Activated T-cell treated with anti-CD3 and anti-CD28 coated beads, Interleukin-2, amount 50 U/mL, for 72 hours (primary cell): ENCODE results near the gene ACTL8. TPM values are rescaled to one million over a fixed set of nuclear protein-coding genes. Genes with fewer than 3 reads are reported as not detected.

Experiments
- ATAC-seq, 2 donors: fragments of 150-1000 bp; cut with Tn5 transposase; replicated peaks in 1 of 2; 2 replicates each; pipeline ENCODE4 v1.10.0; 2021; ENCODE audit warnings: moderate library complexity in 2 of 2, mild to moderate bottlenecking in 1 of 2
- DNase-seq, 2 donors: peaks; one replicate each; pipeline ENCODE4 v3.0.0; 2021 to 2022; ENCODE audit warnings: mixed read lengths in 1 of 2
- H3K27ac Mint-ChIP-seq: one replicate; pipeline ENCODE4 v1.8.0; 2022; ENCODE audit warnings: mild to moderate bottlenecking, moderate library complexity, mixed read lengths
- H3K27me3 Mint-ChIP-seq: one replicate; pipeline ENCODE4 v1.8.0; 2022; ENCODE audit warnings: low read depth, mixed read lengths
- H3K36me3 Mint-ChIP-seq, 2 donors: one replicate each; pipeline ENCODE4 v1.8.0; 2022; ENCODE audit warnings: mixed read lengths in 2 of 2, mild to moderate bottlenecking in 1 of 2; ENCODE audit not compliant: insufficient read depth in 2 of 2
- H3K4me1 Mint-ChIP-seq: one replicate; pipeline ENCODE4 v1.8.0; 2022; ENCODE audit warnings: low read depth, mixed read lengths
- H3K4me3 Mint-ChIP-seq, 2 donors: one replicate each; pipeline ENCODE4 v1.8.0; 2022; ENCODE audit warnings: mild to moderate bottlenecking in 2 of 2, mixed read lengths in 2 of 2, moderate library complexity in 2 of 2
- H3K9me3 Mint-ChIP-seq, 2 donors: one replicate each; pipeline ENCODE4 v1.8.0; 2022; ENCODE audit warnings: mixed read lengths in 2 of 2
- total RNA-seq, 2 donors: library from RNA; stranded (reverse); gene quantifications; one replicate each; pipeline ENCODE4 v1.2.3, GENCODE V29; 2022

ACTL8 gene
- total RNA-seq, 2 donors from 2014 or later = not detected

GRCh38 chr1:17764591-17764990 lies 9.5 kb downstream of the ACTL8 start:
- H3K4me1 Mint-ChIP-seq = no peaks in the 10 kb centered on the region
- peaks cover 6% of the 10 kb centered on the region for H3K27me3 Mint-ChIP-seq
- ATAC-seq = no peak
- no peak overlapping the region for H3K27ac Mint-ChIP-seq
- H3K9me3 Mint-ChIP-seq = peaks cover 5 to 9% of the 10 kb centered on the region in 2 donors
- no peak for DNase-seq
- no peak overlapping the region for H3K4me3 Mint-ChIP-seq
- H3K36me3 Mint-ChIP-seq = peaks cover 5 to 7% of the 10 kb centered on the region in 2 donors

- DNase-seq (no peak), ATAC-seq (no peak)
- Mint-ChIP-seq H3K4me3 (no peak overlapping the region), H3K9me3 (peaks cover under 1 to 1% of the 10 kb centered on the region in 2 donors), H3K27me3 (peaks cover 6% of the 10 kb centered on the region), H3K27ac (no peak overlapping the region), H3K4me1 (no peaks in the 10 kb centered on the region), H3K36me3 (peaks cover 0 to 1% of the 10 kb centered on the region in 2 donors)
These were observed 10.6 kb downstream of the ACTL8 start for GRCh38 chr1:17765444-17766411.

- no peak for DNase-seq
- no peaks in the 10 kb centered on the region for H3K4me1 Mint-ChIP-seq
- H3K4me3 Mint-ChIP-seq = no peak overlapping the region
- H3K36me3 Mint-ChIP-seq = no peaks in the 10 kb centered on the region
- peaks cover 6% of the 10 kb centered on the region for H3K27me3 Mint-ChIP-seq
- no peak for ATAC-seq
- no peaks in the 10 kb centered on the region for H3K9me3 Mint-ChIP-seq
- no peak overlapping the region for H3K27ac Mint-ChIP-seq
These were observed 13.6 kb downstream of the ACTL8 start for GRCh38 chr1:17768651-17769241.

GRCh38 chr1:17770983-17771382 lies 15.8 kb downstream of the ACTL8 start:
- no peak overlapping the region for H3K27ac Mint-ChIP-seq
- DNase-seq = no peak
- H3K27me3 Mint-ChIP-seq = peaks cover 6% of the 10 kb centered on the region
- ATAC-seq = no peak
- H3K36me3 Mint-ChIP-seq = no peaks in the 10 kb centered on the region
- no peak overlapping the region for H3K4me3 Mint-ChIP-seq
- no peaks in the 10 kb centered on the region for H3K4me1 Mint-ChIP-seq
- no peaks in the 10 kb centered on the region for H3K9me3 Mint-ChIP-seq

GRCh38 chr1:17772615-17773212 lies 17.6 kb downstream of the ACTL8 start:
- no peaks in the 10 kb centered on the region for H3K36me3 Mint-ChIP-seq
- DNase-seq (no peak), ATAC-seq (no peak)
- no peak overlapping the region for H3K4me3 Mint-ChIP-seq
- H3K4me1 Mint-ChIP-seq = no peaks in the 10 kb centered on the region
- no peaks in the 10 kb centered on the region for H3K9me3 Mint-ChIP-seq
- no peak overlapping the region for H3K27ac Mint-ChIP-seq
- H3K27me3 Mint-ChIP-seq = no peaks in the 10 kb centered on the region

GRCh38 chr1:17773591-17774326 lies 18.6 kb downstream of the ACTL8 start:
- Mint-ChIP-seq H3K9me3 (no peaks in the 10 kb centered on the region), H3K27ac (no peak overlapping the region), H3K27me3 (no peaks in the 10 kb centered on the region), H3K4me3 (no peak overlapping the region), H3K4me1 (no peaks in the 10 kb centered on the region), H3K36me3 (no peaks in the 10 kb centered on the region)
- DNase-seq (no peak), ATAC-seq (no peak)

- Mint-ChIP-seq H3K9me3 (no peaks in the 10 kb centered on the region), H3K36me3 (no peaks in the 10 kb centered on the region), H3K27me3 (no peaks in the 10 kb centered on the region), H3K4me1 (no peaks in the 10 kb centered on the region), H3K4me3 (no peak overlapping the region), H3K27ac (no peak overlapping the region)
- ATAC-seq (no peak), DNase-seq (no peak)
These were observed 19.3 kb downstream of the ACTL8 start for GRCh38 chr1:17774452-17774851.

GRCh38 chr1:17775796-17776195 lies 20.7 kb downstream of the ACTL8 start:
- H3K4me1 Mint-ChIP-seq = no peaks in the 10 kb centered on the region
- no peak for ATAC-seq
- no peaks in the 10 kb centered on the region for H3K9me3 Mint-ChIP-seq

GRCh38 chr1:17776426-17776825 lies 21.3 kb downstream of the ACTL8 start:
- Mint-ChIP-seq H3K4me1 (no peaks in the 10 kb centered on the region), H3K36me3 (no peaks in the 10 kb centered on the region), H3K27ac (no peak overlapping the region), H3K27me3 (no peaks in the 10 kb centered on the region), H3K9me3 (no peaks in the 10 kb centered on the region), H3K4me3 (no peak overlapping the region)
- no peak for ATAC-seq
- DNase-seq = no peak

More at GRCh38 chr1:17775796-17776195, 20.7 kb downstream of the ACTL8 start:
- H3K27me3 Mint-ChIP-seq = no peaks in the 10 kb centered on the region
- DNase-seq = no peak
- no peak overlapping the region for H3K4me3 Mint-ChIP-seq
- no peak overlapping the region for H3K27ac Mint-ChIP-seq
- H3K36me3 Mint-ChIP-seq = no peaks in the 10 kb centered on the region

GRCh38 chr1:17777330-17777729 lies 22.2 kb downstream of the ACTL8 start:
- H3K4me3 Mint-ChIP-seq = no peak overlapping the region
- H3K36me3 Mint-ChIP-seq = no peaks in the 10 kb centered on the region
- H3K4me1 Mint-ChIP-seq = no peaks in the 10 kb centered on the region
- no peak overlapping the region for H3K27ac Mint-ChIP-seq
- no peak for ATAC-seq
- no peaks in the 10 kb centered on the region for H3K9me3 Mint-ChIP-seq
- no peaks in the 10 kb centered on the region for H3K27me3 Mint-ChIP-seq
- no peak for DNase-seq

- Mint-ChIP-seq H3K36me3 (no peaks in the 10 kb centered on the region), H3K4me3 (no peak overlapping the region), H3K4me1 (no peaks in the 10 kb centered on the region), H3K9me3 (no peaks in the 10 kb centered on the region), H3K27me3 (no peaks in the 10 kb centered on the region), H3K27ac (no peak overlapping the region)
- DNase-seq (no peak), ATAC-seq (no peak)
These were observed 22.7 kb downstream of the ACTL8 start for GRCh38 chr1:17777818-17778217.

GRCh38 chr1:17780916-17781315 lies 25.8 kb downstream of the ACTL8 start:
- no peaks in the 10 kb centered on the region for H3K27me3 Mint-ChIP-seq
- H3K9me3 Mint-ChIP-seq = peaks cover 0 to 2% of the 10 kb centered on the region in 2 donors
- DNase-seq = no peak
- no peaks in the 10 kb centered on the region for H3K36me3 Mint-ChIP-seq
- no peak overlapping the region for H3K4me3 Mint-ChIP-seq
- no peak overlapping the region for H3K27ac Mint-ChIP-seq
- H3K4me1 Mint-ChIP-seq = no peaks in the 10 kb centered on the region
- ATAC-seq = no peak

GRCh38 chr1:17789926-17790325 lies 34.8 kb downstream of the ACTL8 start:
- ATAC-seq = no peak
- H3K4me1 Mint-ChIP-seq = no peaks in the 10 kb centered on the region
- H3K27ac Mint-ChIP-seq = no peak overlapping the region
- no peaks in the 10 kb centered on the region for H3K36me3 Mint-ChIP-seq
- H3K27me3 Mint-ChIP-seq = no peaks in the 10 kb centered on the region
- DNase-seq = no peak
- H3K9me3 Mint-ChIP-seq = no peaks in the 10 kb centered on the region
- H3K4me3 Mint-ChIP-seq = no peak overlapping the region
